Activated CD8-positive, alpha-beta memory T cell treated with anti-CD3 and anti-CD28 coated beads for 48 hours (primary cell): Measurements from ENCODE around the gene LRRTM2.
"Not testable (repeated sequence)": the region's sequence is repeated elsewhere in the genome, so short reads cannot be mapped to it uniquely, and the experiment has no call there.

ENCODE experiments used
- DNase-seq, 3 experiments: peaks; one replicate each; pipeline ENCODE4 v3.0.0-alpha.2; 2020; ENCODE audit warnings: low read depth in 2 of 3, low spot score in 2 of 3

Gene LRRTM2

GRCh38 chr5:138874771-138875551 is at the start of gene LRRTM2:
LRRTM2 (minus strand) TSS chr5:138875335; CDS start chr5:138874911, 424 bp downstream.
- no peak for DNase-seq

- DNase-seq: no peak
Observed at GRCh38 chr5:138922494-138922893, 47.4 kb upstream of the LRRTM2 start.

GRCh38 chr5:138921362-138921761 is 46.2 kb upstream of the LRRTM2 start:
- DNase-seq: not testable (repeated sequence)

- DNase-seq: no peak
Observed at GRCh38 chr5:138920181-138920580, 45.0 kb upstream of the LRRTM2 start.

GRCh38 chr5:138918686-138919085 is 43.6 kb upstream of the LRRTM2 start:
- DNase-seq: no peak

- DNase-seq: no peak
Observed at GRCh38 chr5:138914338-138914737, 39.2 kb upstream of the LRRTM2 start.

GRCh38 chr5:138913773-138914172 is 38.6 kb upstream of the LRRTM2 start:
- no peak for DNase-seq

GRCh38 chr5:138912093-138912492 is 37.0 kb upstream of the LRRTM2 start:
- DNase-seq: no peak

GRCh38 chr5:138911441-138911840 is 36.3 kb upstream of the LRRTM2 start:
- no peak for DNase-seq

GRCh38 chr5:138910546-138911185 is 35.5 kb upstream of the LRRTM2 start:
- DNase-seq: no peak

- no peak for DNase-seq
Observed at GRCh38 chr5:138909734-138910133, 34.6 kb upstream of the LRRTM2 start.

- no peak for DNase-seq
Observed at GRCh38 chr5:138905541-138905940, 30.4 kb upstream of the LRRTM2 start.

- DNase-seq: no peak
Observed at GRCh38 chr5:138903130-138903775, 28.1 kb upstream of the LRRTM2 start.

GRCh38 chr5:138901716-138902115 is 26.6 kb upstream of the LRRTM2 start:
- no peak for DNase-seq

- DNase-seq: no peak
Observed at GRCh38 chr5:138900281-138900965, 25.3 kb upstream of the LRRTM2 start.

- no peak for DNase-seq
Observed at GRCh38 chr5:138898742-138899141, 23.6 kb upstream of the LRRTM2 start.

- no peak for DNase-seq
Observed at GRCh38 chr5:138898299-138898698, 23.2 kb upstream of the LRRTM2 start.

GRCh38 chr5:138895918-138896317 is 20.8 kb upstream of the LRRTM2 start:
- no peak for DNase-seq

GRCh38 chr5:138890644-138891043 is 15.5 kb upstream of the LRRTM2 start:
- no peak for DNase-seq

- no peak for DNase-seq
Observed at GRCh38 chr5:138889994-138890393, 14.9 kb upstream of the LRRTM2 start.

GRCh38 chr5:138884554-138884953 is 9.4 kb upstream of the LRRTM2 start:
- no peak for DNase-seq

- DNase-seq: no peak
Observed at GRCh38 chr5:138884094-138884493, 9.0 kb upstream of the LRRTM2 start.
